ENCODE data around the gene DTX3. TPM values are rescaled to one million over a fixed set of nuclear protein-coding genes. Genes with fewer than 3 reads are reported as not detected.
"Not testable (repeated sequence)": the region's sequence is repeated elsewhere in the genome, so short reads cannot be mapped to it uniquely, and the experiment has no call there.

Gene DTX3
- total RNA-seq, 1 donor from 2014 or later, result 56.4 TPM

- Mint-ChIP-seq H3K36me3 (peaks cover 36% of the 10 kb centered on the region), H3K27me3 (ENCODE audit: insufficient read depth, low read depth) (peaks cover 49% of the 10 kb centered on the region), H3K9me3 (no peaks in the 10 kb centered on the region), H3K27ac (no peak overlapping the region), H3K4me3 (no peak overlapping the region), H3K4me1 (peaks cover 23% of the 10 kb centered on the region)
- DNase-seq (ENCODE audit: low spot score), result no peak
- no peak overlapping the region for H3K4me2 ChIP-seq
- H4K20me1 ChIP-seq (ENCODE audit: low read depth), result peaks cover 42% of the 10 kb centered on the region
- no peak overlapping the region for H3K4me3 ChIP-seq
- H2AFZ ChIP-seq (replicated peaks), result no peak overlapping the region
- H3K9ac ChIP-seq, result no peak overlapping the region
- H3K9me3 ChIP-seq (ENCODE audit: low read depth), result no peaks in the 10 kb centered on the region
- peaks cover 18% of the 10 kb centered on the region for H3K4me1 ChIP-seq
- H3F3A ChIP-seq (ENCODE audit: low read depth), result no peaks in the 10 kb centered on the region
- no peak overlapping the region for H3K27ac ChIP-seq
- TF ChIP-seq CTCF (IDR thresholded peaks at IDR 0.05), result no peak
- no peak for TF ChIP-seq EZH2phosphoT487 (IDR thresholded peaks at IDR 0.05)
- no peak for TF ChIP-seq EZH2 (IDR thresholded peaks at IDR 0.05)
- H3K27me3 ChIP-seq, result peaks cover 69% of the 10 kb centered on the region
- no peaks in the 10 kb centered on the region for H3K79me2 ChIP-seq (ENCODE audit: low read depth)
- H3K36me3 ChIP-seq, result no peaks in the 10 kb centered on the region
Observed at GRCh38 chr12:57617942-57618341, 13.3 kb downstream of the DTX3 start.

GRCh38 chr12:57618431-57618830 lies 13.8 kb downstream of the DTX3 start:
- H3F3A ChIP-seq (ENCODE audit: low read depth); H3K9me3 ChIP-seq (ENCODE audit: low read depth); H3K9me3 Mint-ChIP-seq; H3K27ac Mint-ChIP-seq; H2AFZ ChIP-seq (replicated peaks); H3K4me3 Mint-ChIP-seq; H3K4me2 ChIP-seq; DNase-seq (ENCODE audit: low spot score); H3K27ac ChIP-seq; H3K36me3 ChIP-seq; H3K9ac ChIP-seq; H3K4me3 ChIP-seq; H3K79me2 ChIP-seq (ENCODE audit: low read depth): not testable (repeated sequence)
- Histone ChIP-seq H3K27me3 (peaks cover 71% of the 10 kb centered on the region), H3K4me1 (peaks cover 18% of the 10 kb centered on the region), H4K20me1 (ENCODE audit: low read depth) (peaks cover 42% of the 10 kb centered on the region)
- Mint-ChIP-seq H3K27me3 (ENCODE audit: insufficient read depth, low read depth) (peaks cover 50% of the 10 kb centered on the region), H3K36me3 (peaks cover 36% of the 10 kb centered on the region), H3K4me1 (peaks cover 23% of the 10 kb centered on the region)

- Mint-ChIP-seq H3K4me1 (peaks cover 23% of the 10 kb centered on the region), H3K9me3 (no peaks in the 10 kb centered on the region), H3K36me3 (peaks cover 35% of the 10 kb centered on the region), H3K27ac (no peak overlapping the region), H3K27me3 (ENCODE audit: insufficient read depth, low read depth) (peaks cover 50% of the 10 kb centered on the region), H3K4me3 (peak overlapping the region; percentile 56)
- peak overlapping the region; percentile 40 for H3K4me3 ChIP-seq
- TF ChIP-seq EZH2phosphoT487 (IDR thresholded peaks at IDR 0.05), result no peak
- H3K4me2 ChIP-seq, result peak overlapping the region; percentile 79
- no peaks in the 10 kb centered on the region for H3K79me2 ChIP-seq (ENCODE audit: low read depth)
- peak overlapping the region; percentile 27 for H2AFZ ChIP-seq (replicated peaks)
- H3K27ac ChIP-seq, result no peak overlapping the region
- DNase-seq (ENCODE audit: low spot score), result no peak
- H3F3A ChIP-seq (ENCODE audit: low read depth), result no peaks in the 10 kb centered on the region
- no peak overlapping the region for H3K9ac ChIP-seq
- H3K36me3 ChIP-seq, result no peaks in the 10 kb centered on the region
- H4K20me1 ChIP-seq (ENCODE audit: low read depth), result peaks cover 42% of the 10 kb centered on the region
- H3K4me1 ChIP-seq, result peaks cover 18% of the 10 kb centered on the region
- H3K9me3 ChIP-seq (ENCODE audit: low read depth), result no peaks in the 10 kb centered on the region
- peaks cover 77% of the 10 kb centered on the region for H3K27me3 ChIP-seq
Observed at GRCh38 chr12:57618966-57619433, 14.4 kb downstream of the DTX3 start.

GRCh38 chr12:57619434-57620244 lies 15.0 kb downstream of the DTX3 start:
- Histone ChIP-seq H4K20me1 (ENCODE audit: low read depth) (peaks cover 42% of the 10 kb centered on the region), H3K36me3 (no peaks in the 10 kb centered on the region), H3K27me3 (peaks cover 83% of the 10 kb centered on the region), H3K4me2 (peak overlapping the region; percentile 79), H3K4me1 (peaks cover 18% of the 10 kb centered on the region), H3F3A (ENCODE audit: low read depth) (no peaks in the 10 kb centered on the region), H3K9ac (no peak overlapping the region), H3K27ac (no peak overlapping the region), H3K9me3 (ENCODE audit: low read depth) (no peaks in the 10 kb centered on the region), H3K79me2 (ENCODE audit: low read depth) (no peaks in the 10 kb centered on the region), H3K4me3 (peak overlapping the region; percentile 40), H2AFZ (replicated peaks) (peak overlapping the region; percentile 27)
- Mint-ChIP-seq H3K27ac (no peak overlapping the region), H3K4me3 (no peak overlapping the region), H3K36me3 (peaks cover 30% of the 10 kb centered on the region), H3K27me3 (ENCODE audit: insufficient read depth, low read depth) (peaks cover 52% of the 10 kb centered on the region), H3K4me1 (peaks cover 20% of the 10 kb centered on the region), H3K9me3 (no peaks in the 10 kb centered on the region)
- TF ChIP-seq EZH2phosphoT487 (IDR thresholded peaks at IDR 0.05), result peak; percentile 74
- TF ChIP-seq EZH2 (IDR thresholded peaks at IDR 0.05), result peak; percentile 71
- no peak for TF ChIP-seq CTCF (IDR thresholded peaks at IDR 0.05)
- DNase-seq (ENCODE audit: low spot score), result peak; percentile 69
